SU-DHL-6 (cell line): ENCODE results near the gene LRP1B.

Experiments
- H2AFZ ChIP-seq: fragments of 200-600 bp; sonication (generic); 2 replicates; pipeline ENCODE4 v1.6.1; 2014; ENCODE audit warnings: low read depth, mild to moderate bottlenecking, moderate library complexity, mixed read lengths, antibody characterized with exemption, low read length; ENCODE audit not compliant: severe bottlenecking
- H3F3A ChIP-seq: fragments of 200-600 bp; shearing (Covaris generic); 2 replicates; pipeline ENCODE4 v1.6.0; 2016; ENCODE audit warnings: antibody characterized with exemption, mild to moderate bottlenecking; ENCODE audit not compliant: insufficient read depth
- H3K27ac ChIP-seq: fragments of 200-600 bp; sonication (generic); 2 replicates; pipeline ENCODE4 v1.5.1; 2016; ENCODE audit warnings: low read depth, mild to moderate bottlenecking, low read length, moderate library complexity, mixed read lengths
- H3K27me3 ChIP-seq: fragments of 200-600 bp; sonication (generic), shearing (Covaris generic); 2 replicates; pipeline ENCODE4 v1.6.0; 2014; ENCODE audit warnings: mild to moderate bottlenecking, low read length
- H3K36me3 ChIP-seq: fragments of 200-600 bp; sonication (generic); 2 replicates; pipeline ENCODE4 v1.6.1; 2014; ENCODE audit warnings: mild to moderate bottlenecking, low read length, mixed read lengths
- H3K4me2 ChIP-seq: fragments of 300-600, 200-600 bp; shearing (Covaris generic), sonication (generic); 2 replicates; pipeline ENCODE4 v1.6.0; 2014; ENCODE audit warnings: low read length, low read depth, mild to moderate bottlenecking; ENCODE audit not compliant: poor library complexity, severe bottlenecking
- H3K4me3 ChIP-seq: fragments of 200-600 bp; sonication (generic); 2 replicates; pipeline ENCODE4 v1.5.1; 2014; ENCODE audit warnings: antibody characterized with exemption, low read length, mild to moderate bottlenecking, mixed read lengths; ENCODE audit not compliant: insufficient read depth, poor library complexity, severe bottlenecking
- H3K79me2 ChIP-seq: fragments of 200-600 bp; sonication (generic); 2 replicates; pipeline ENCODE4 v1.6.1; 2014; ENCODE audit warnings: mild to moderate bottlenecking, low read length, moderate library complexity; ENCODE audit not compliant: insufficient read depth
- H3K9ac ChIP-seq: fragments of 200-600 bp; sonication (generic); 2 replicates; pipeline ENCODE4 v1.7.0; 2014; ENCODE audit warnings: mild to moderate bottlenecking, low read length
- H3K9me2 ChIP-seq: fragments of 200-600 bp; sonication (generic); replicated peaks from 2 replicates; pipeline ENCODE4 v1.6.1; 2014; ENCODE audit warnings: low read length; ENCODE audit not compliant: insufficient read depth
- H3K9me3 ChIP-seq: fragments of 200-600 bp; sonication (generic); 2 replicates; pipeline ENCODE4 v1.6.1; 2014; ENCODE audit warnings: low read length, mixed read lengths; ENCODE audit not compliant: insufficient read depth
- H4K20me1 ChIP-seq: fragments of 200-600 bp; sonication (generic); 2 replicates; pipeline ENCODE4 v1.6.1; 2014; ENCODE audit warnings: low read depth, mild to moderate bottlenecking, antibody characterized with exemption, low read length, moderate library complexity, mixed read lengths
- CTCF ChIP-seq: fragments of 200-600 bp; sonication (generic); IDR thresholded peaks from one replicate; pipeline ENCODE4 v1.5.1; 2017; ENCODE audit warnings: antibody characterized with exemption, mild to moderate bottlenecking, low read length, moderate library complexity; ENCODE audit not compliant: insufficient read depth, poor library complexity, severe bottlenecking
- EZH2phosphoT487 ChIP-seq: fragments of 200-600 bp; sonication (generic), shearing (Covaris generic); conservative IDR thresholded peaks from 2 replicates; pipeline ENCODE4 v1.6.1; 2018; ENCODE audit warnings: mild to moderate bottlenecking, antibody characterized with exemption, low read length, moderate library complexity, mixed read lengths

LRP1B gene

DNA sequence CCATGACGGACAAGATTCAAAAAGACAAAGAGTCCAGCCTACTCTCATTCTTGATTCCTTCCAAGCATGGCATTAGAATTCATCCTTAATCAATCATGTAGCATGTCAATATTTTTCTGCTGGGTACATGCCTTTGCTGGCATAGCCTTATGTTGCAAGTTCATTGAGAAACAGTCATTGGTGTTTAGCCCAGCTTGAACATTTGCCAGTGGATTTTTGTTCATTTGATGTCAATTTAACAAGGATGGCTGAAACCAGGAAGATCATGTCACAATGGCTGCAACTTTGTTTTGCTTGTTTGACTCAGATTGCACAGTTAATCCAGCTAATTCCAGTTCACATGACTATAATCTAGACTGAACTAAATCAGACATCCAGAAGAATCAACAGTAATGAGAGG, 1132.2 kb downstream of the LRP1B start:
- no peaks in the 10 kb centered on the region for H3K9me2 ChIP-seq
- no peak overlapping the region for H2AFZ ChIP-seq
- no peaks in the 10 kb centered on the region for H4K20me1 ChIP-seq

GRCh38 chr2:140998017-140998416, 1132.8 kb downstream of the LRP1B start:
- H3K9me3 ChIP-seq: no peaks in the 10 kb centered on the region
- H3K4me3 ChIP-seq: no peak overlapping the region
- H2AFZ ChIP-seq: no peak overlapping the region
- TF ChIP-seq CTCF (no peak), EZH2phosphoT487 (no peak)
- no peaks in the 10 kb centered on the region for H3F3A ChIP-seq
- H4K20me1 ChIP-seq: no peaks in the 10 kb centered on the region
- H3K9me2 ChIP-seq: no peaks in the 10 kb centered on the region
- no peak overlapping the region for H3K27ac ChIP-seq
- H3K4me2 ChIP-seq: no peak overlapping the region
- no peaks in the 10 kb centered on the region for H3K36me3 ChIP-seq
- H3K9ac ChIP-seq: no peak overlapping the region
- H3K27me3 ChIP-seq: no peaks in the 10 kb centered on the region
- H3K79me2 ChIP-seq: no peaks in the 10 kb centered on the region

More for the DNA sequence above, 1132.2 kb downstream of the LRP1B start:
- Histone ChIP-seq H3K4me3 (no peak overlapping the region), H3F3A (no peaks in the 10 kb centered on the region), H3K79me2 (no peaks in the 10 kb centered on the region), H3K9me3 (no peaks in the 10 kb centered on the region), H3K36me3 (no peaks in the 10 kb centered on the region), H3K9ac (no peak overlapping the region), H3K27ac (no peak overlapping the region), H3K27me3 (no peaks in the 10 kb centered on the region), H3K4me2 (no peak overlapping the region)
- no peak for TF ChIP-seq EZH2phosphoT487
- TF ChIP-seq CTCF: no peak

DNA sequence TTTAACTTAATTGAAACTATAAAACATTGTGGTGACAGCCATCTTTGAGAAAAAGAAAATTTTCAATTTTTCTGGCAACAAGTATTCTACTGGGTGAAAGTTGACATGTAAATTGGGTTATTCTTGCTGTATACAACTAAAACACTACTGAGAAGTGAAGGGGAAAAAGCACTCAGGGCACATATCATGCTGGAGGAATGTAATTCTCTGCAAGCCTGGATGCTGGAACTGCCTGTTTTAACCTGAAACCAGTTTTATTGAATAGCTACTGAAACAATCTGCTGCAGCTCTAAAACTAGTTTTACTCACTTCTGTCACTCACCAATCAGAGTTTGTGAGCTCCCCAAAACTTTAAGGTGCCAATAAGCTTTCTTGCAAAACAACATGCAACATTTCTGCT, 1136.0 kb downstream of the LRP1B start:
- Histone ChIP-seq H3K9ac (no peak overlapping the region), H3F3A (no peaks in the 10 kb centered on the region), H3K27ac (no peak overlapping the region), H3K27me3 (no peaks in the 10 kb centered on the region), H3K9me2 (no peaks in the 10 kb centered on the region), H3K9me3 (no peaks in the 10 kb centered on the region), H4K20me1 (no peaks in the 10 kb centered on the region), H3K4me3 (no peak overlapping the region), H3K4me2 (no peak overlapping the region), H2AFZ (no peak overlapping the region), H3K79me2 (no peaks in the 10 kb centered on the region), H3K36me3 (no peaks in the 10 kb centered on the region)
- TF ChIP-seq CTCF: no peak
- no peak for TF ChIP-seq EZH2phosphoT487
